HepG2 (cell line): Measurements from ENCODE around the gene PODXL2. TPM values are rescaled to one million over a fixed set of nuclear protein-coding genes. Genes with fewer than 3 reads are reported as not detected.

Experiments
- AKAP8 ChIP-seq: sonication (generic); formaldehyde crosslinking; IDR thresholded peaks from 2 replicates; pipeline ENCODE4 v1.5.1; 2020; ENCODE audit warnings: mild to moderate bottlenecking, missing genetic modification reagents
- HNF1A ChIP-seq, 2 experiments: sonication (generic) in 1 of 2; formaldehyde crosslinking in 1 of 2; IDR thresholded peaks; 2 replicates each; pipeline versions ENCODE4 v1.4.0 to v1.6.1; 2016 to 2020; ENCODE audit warnings: borderline replicate concordance in 1 of 2, low read depth in 1 of 2, mild to moderate bottlenecking in 1 of 2, missing genetic modification reagents in 1 of 2
- HNRNPLL ChIP-seq: fragments of 200-400 bp; formaldehyde crosslinking; IDR thresholded peaks from 2 replicates; pipeline ENCODE4 v1.6.1; 2017; ENCODE audit warnings: mild to moderate bottlenecking, low read depth, low read length; ENCODE audit not compliant: poor library complexity, severe bottlenecking
- KDM1A ChIP-seq: IDR thresholded peaks from 2 replicates; pipeline ENCODE4 v1.6.1; 2016; ENCODE audit warnings: missing compliant biosample characterization
- KLF13 ChIP-seq: sonication (generic); formaldehyde crosslinking; IDR thresholded peaks from 2 replicates; pipeline ENCODE4 v1.4.0; 2020; ENCODE audit warnings: mild to moderate bottlenecking, missing genetic modification reagents
- MTF2 ChIP-seq: sonication (generic); formaldehyde crosslinking; IDR thresholded peaks from 2 replicates; pipeline ENCODE4 v1.5.0; 2020; ENCODE audit warnings: missing genetic modification reagents, borderline replicate concordance
- MXD3 ChIP-seq: IDR thresholded peaks from 2 replicates; pipeline ENCODE4 v1.6.1; 2016; ENCODE audit warnings: mild to moderate bottlenecking, missing biosample characterization, missing genetic modification reagents
- NONO ChIP-seq, 2 experiments: fragments of 450-650 bp in 1 of 2; sonication (generic) in 1 of 2; formaldehyde crosslinking in 1 of 2; IDR thresholded peaks in 1 of 2; conservative IDR thresholded peaks in 1 of 2; 2 replicates each; pipeline versions ENCODE4 v1.6.1 to v1.8.0; 2017 to 2022; ENCODE audit warnings: mild to moderate bottlenecking in 1 of 2, missing genetic modification reagents in 1 of 2, moderate library complexity in 1 of 2
- RELA ChIP-seq: sonication (generic); formaldehyde crosslinking; IDR thresholded peaks from 2 replicates; pipeline ENCODE4 v1.4.0; 2020; ENCODE audit warnings: missing genetic modification reagents
- SIN3B ChIP-seq: fragments of 150-350 bp; IDR thresholded peaks from 2 replicates; pipeline ENCODE4 v1.6.1; 2014; ENCODE audit warnings: low read length
- TFAP4 ChIP-seq: sonication (generic); IDR thresholded peaks from 2 replicates; pipeline ENCODE4 v1.6.1; 2016; ENCODE audit warnings: low read depth, borderline replicate concordance
- ZBTB1 ChIP-seq: sonication (generic); formaldehyde crosslinking; IDR thresholded peaks from 2 replicates; pipeline ENCODE4 v1.4.0; 2020; ENCODE audit warnings: missing genetic modification reagents, borderline replicate concordance
- ZFP37 ChIP-seq: sonication (generic); formaldehyde crosslinking; IDR thresholded peaks from 2 replicates; pipeline ENCODE4 v1.4.0; 2020; ENCODE audit warnings: missing genetic modification reagents, borderline replicate concordance
- ZNF180 ChIP-seq: sonication (generic); formaldehyde crosslinking; IDR thresholded peaks from 2 replicates; pipeline ENCODE4 v1.4.0; 2020; ENCODE audit warnings: low read depth, missing genetic modification reagents, borderline replicate concordance
- ZNF414 ChIP-seq: sonication (generic); formaldehyde crosslinking; IDR thresholded peaks from 2 replicates; pipeline ENCODE4 v1.5.0; 2020; ENCODE audit warnings: missing genetic modification reagents
- ZNF766 ChIP-seq: sonication (generic); formaldehyde crosslinking; IDR thresholded peaks from 2 replicates; pipeline ENCODE4 v1.5.0; 2020; ENCODE audit warnings: missing genetic modification reagents, borderline replicate concordance
- polyA plus RNA-seq, 8 experiments: library from polyadenylated mRNA; depleted of rRNA in 3 of 8; stranded (reverse) in 7 of 8; unstranded in 1 of 8; fragments of >200 nt; fragmentation: Illumina TruSeq in 4 of 8; extraction: Trizol in 4 of 8; gene quantifications; 2 replicates each; pipeline versions ENCODE4 v1.2.1 to v1.2.3, GENCODE V29; 2011 to 2016; ENCODE audit warnings: low read depth in 4 of 8, missing spikeins in 1 of 8, mixed read lengths in 1 of 8; ENCODE audit not compliant: insufficient read depth in 1 of 8
- total RNA-seq, 5 experiments: library from RNA; depleted of rRNA; stranded (reverse); fragments of >200 nt; fragmentation: Illumina TruSeq; extraction: Trizol; gene quantifications; 2 replicates each; pipeline ENCODE4 v1.2.3, GENCODE V29; 2016; ENCODE audit warnings: low read depth in 1 of 5
- TF ChIP-seq, protein P1 (sequence below): sonication (generic); formaldehyde crosslinking; IDR thresholded peaks from 2 replicates; pipeline ENCODE4 v1.5.1; 2020; ENCODE audit warnings: mild to moderate bottlenecking, missing genetic modification reagents, moderate library complexity
- TF ChIP-seq, protein P2 (sequence below): sonication (generic); formaldehyde crosslinking; IDR thresholded peaks from 2 replicates; pipeline ENCODE4 v1.5.0; 2020; ENCODE audit warnings: missing genetic modification reagents, mild to moderate bottlenecking, borderline replicate concordance

PODXL2 gene
- total and polyA plus RNA-seq, 2 of the 13 experiments (the other 11 are each of a cell fraction or from before 2014, with no cell fraction given) = 20.4 to 25.1 TPM

DNA sequence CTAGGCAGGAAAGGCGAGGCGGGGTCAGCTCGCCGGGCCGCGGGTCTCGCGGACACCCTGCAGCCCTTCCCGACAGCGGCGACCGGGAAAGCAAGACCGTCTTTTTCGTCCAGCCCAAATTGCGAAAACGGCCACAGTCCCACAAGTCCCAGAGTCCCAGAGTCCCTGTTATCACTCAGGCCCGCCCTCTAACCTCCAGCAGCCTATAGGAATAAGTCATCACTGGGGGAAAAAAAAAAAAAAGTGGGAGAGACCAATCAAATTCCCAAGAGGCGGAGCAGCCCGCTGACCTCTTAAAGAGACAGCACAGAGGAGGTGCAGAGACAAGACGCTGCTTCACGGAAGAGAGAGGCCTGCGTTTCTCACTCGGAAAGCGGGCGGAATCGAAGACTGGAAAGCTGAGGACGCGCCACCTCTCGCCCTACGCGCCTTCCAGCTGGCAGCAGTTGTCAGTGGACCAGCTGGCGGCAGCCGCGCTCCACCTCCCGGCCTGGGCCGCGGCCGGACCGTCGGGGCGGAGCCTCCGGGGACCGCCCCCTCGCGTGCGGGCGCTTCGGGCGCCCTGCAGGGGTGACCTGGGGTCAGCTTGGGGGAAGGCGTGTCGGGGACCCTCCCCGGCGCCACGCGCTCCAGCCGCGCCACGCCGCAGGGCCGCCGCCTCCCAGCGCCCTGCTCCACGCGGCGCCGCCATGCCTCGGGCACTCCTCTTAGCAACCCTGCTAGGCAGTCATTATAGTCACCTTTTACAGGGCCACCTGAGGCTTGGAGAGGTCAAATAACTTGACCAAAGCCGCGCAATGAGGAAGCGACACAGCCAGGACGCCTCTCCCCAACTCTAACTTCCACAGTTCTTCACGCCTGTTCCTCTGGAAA is 38.2 kb upstream of the PODXL2 start, which contains the start of gene TPRA1 (continued):
- no peak for TF ChIP-seq ZNF766 (CRISPR knock-in tag)
- TF ChIP-seq MXD3 = peak; percentile 8; the same call in 1 of the 2 replicates
- no peak for TF ChIP-seq KDM1A (CRISPR knock-in tag)
- peak; percentile 31; the same call in 1 of the 2 replicates for TF ChIP-seq RELA (CRISPR knock-in tag)
- TF ChIP-seq MTF2 (CRISPR knock-in tag) = peak; percentile 14; the same call in 1 of the 2 replicates
- peak; percentile 84 for TF ChIP-seq TFAP4
- TF ChIP-seq ZBTB1 = no peak
- TF ChIP-seq, protein P1, sequence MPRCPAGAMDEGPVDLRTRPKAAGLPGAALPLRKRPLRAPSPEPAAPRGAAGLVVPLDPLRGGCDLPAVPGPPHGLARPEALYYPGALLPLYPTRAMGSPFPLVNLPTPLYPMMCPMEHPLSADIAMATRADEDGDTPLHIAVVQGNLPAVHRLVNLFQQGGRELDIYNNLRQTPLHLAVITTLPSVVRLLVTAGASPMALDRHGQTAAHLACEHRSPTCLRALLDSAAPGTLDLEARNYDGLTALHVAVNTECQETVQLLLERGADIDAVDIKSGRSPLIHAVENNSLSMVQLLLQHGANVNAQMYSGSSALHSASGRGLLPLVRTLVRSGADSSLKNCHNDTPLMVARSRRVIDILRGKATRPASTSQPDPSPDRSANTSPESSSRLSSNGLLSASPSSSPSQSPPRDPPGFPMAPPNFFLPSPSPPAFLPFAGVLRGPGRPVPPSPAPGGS (CRISPR knock-in tag) = no peak
- no peak for TF ChIP-seq ZNF180 (CRISPR knock-in tag)
- TF ChIP-seq ZFP37 (CRISPR knock-in tag) = 0 out of 2 replicates have a peak, but pooled peaks have one; percentile 18
- no peak for TF ChIP-seq AKAP8 (CRISPR knock-in tag)
- TF ChIP-seq NONO (IDR thresholded peaks at IDR 0.05) = no peak
- peak; percentile 43; the same call in 1 of the 2 replicates for TF ChIP-seq NONO (CRISPR knock-in tag; conservative IDR thresholded peaks at IDR 0.05)
- TF ChIP-seq SIN3B = no peak
- no peak for TF ChIP-seq KLF13 (CRISPR knock-in tag)
- TF ChIP-seq HNRNPLL = no peak
- TF ChIP-seq ZNF414 (CRISPR knock-in tag) = no peak
- no peak for TF ChIP-seq HNF1A (IDR thresholded peaks at IDR 0.05; ENCODE audit: low read depth)
- TF ChIP-seq HNF1A (CRISPR knock-in tag; IDR thresholded peaks at IDR 0.05; ENCODE audit: borderline replicate concordance) = 0 out of 2 replicates have a peak, but pooled peaks have one; percentile 47
- TF ChIP-seq, protein P2, sequence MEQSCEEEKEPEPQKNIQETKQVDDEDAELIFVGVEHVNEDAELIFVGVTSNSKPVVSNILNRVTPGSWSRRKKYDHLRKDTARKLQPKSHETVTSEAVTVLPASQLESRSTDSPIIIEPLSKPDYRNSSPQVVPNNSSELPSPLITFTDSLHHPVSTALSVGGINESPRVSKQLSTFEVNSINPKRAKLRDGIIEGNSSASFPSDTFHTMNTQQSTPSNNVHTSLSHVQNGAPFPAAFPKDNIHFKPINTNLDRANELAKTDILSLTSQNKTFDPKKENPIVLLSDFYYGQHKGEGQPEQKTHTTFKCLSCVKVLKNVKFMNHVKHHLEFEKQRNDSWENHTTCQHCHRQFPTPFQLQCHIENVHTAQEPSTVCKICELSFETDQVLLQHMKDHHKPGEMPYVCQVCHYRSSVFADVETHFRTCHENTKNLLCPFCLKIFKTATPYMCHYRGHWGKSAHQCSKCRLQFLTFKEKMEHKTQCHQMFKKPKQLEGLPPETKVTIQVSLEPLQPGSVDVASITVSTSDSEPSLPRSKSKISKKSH (CRISPR knock-in tag) = no peak
